GM23248 (cell line): ENCODE measurements around the gene OLFML2B. TPM values are rescaled to one million over a fixed set of nuclear protein-coding genes. Genes with fewer than 3 reads are reported as not detected.

Experiments used
- DNase-seq: peaks from one replicate; pipeline ENCODE4 v3.0.0-alpha.2; 2015
- H2AFZ ChIP-seq: fragments of 200-600 bp; sonication (generic); 2 replicates; pipeline ENCODE4 v1.6.1; 2016; ENCODE audit warnings: antibody characterized with exemption
- H3F3A ChIP-seq: fragments of 200-600 bp; sonication (generic); 2 replicates; pipeline ENCODE4 v1.6.1; 2016; ENCODE audit warnings: mild to moderate bottlenecking, antibody characterized with exemption, mixed run types; ENCODE audit not compliant: insufficient read depth
- H3K27ac ChIP-seq: fragments of 200-600 bp; sonication (generic); 2 replicates; pipeline ENCODE4 v1.5.1; 2016; ENCODE audit warnings: mild to moderate bottlenecking
- H3K27me3 ChIP-seq: fragments of 200-600 bp; sonication (generic); replicated peaks from 2 replicates; pipeline ENCODE4 v1.6.1; 2016; ENCODE audit warnings: mild to moderate bottlenecking; ENCODE audit not compliant: insufficient read depth
- H3K36me3 ChIP-seq: fragments of 200-600 bp; sonication (generic); 2 replicates; pipeline ENCODE4 v1.6.1; 2016; ENCODE audit warnings: low read depth, mild to moderate bottlenecking
- H3K4me1 ChIP-seq: fragments of 200-600 bp; sonication (generic); 2 replicates; pipeline ENCODE4 v1.6.1; 2016; ENCODE audit warnings: mild to moderate bottlenecking; ENCODE audit not compliant: insufficient read depth
- H3K4me2 ChIP-seq: fragments of 200-600 bp; sonication (generic); one replicate; pipeline ENCODE4 v1.6.1; 2016; ENCODE audit warnings: mild to moderate bottlenecking; ENCODE audit not compliant: unreplicated experiment
- H3K4me3 ChIP-seq: fragments of 200-600 bp; sonication (generic); 2 replicates; pipeline ENCODE4 v1.5.1; 2016; ENCODE audit warnings: mild to moderate bottlenecking
- H3K79me2 ChIP-seq: fragments of 200-600 bp; sonication (generic); 2 replicates; pipeline ENCODE4 v1.6.1; 2016; ENCODE audit warnings: mild to moderate bottlenecking; ENCODE audit not compliant: insufficient read depth
- H3K9ac ChIP-seq: fragments of 200-600 bp; sonication (generic); 2 replicates; pipeline ENCODE4 v1.6.1; 2016; ENCODE audit warnings: mild to moderate bottlenecking
- H3K9me2 ChIP-seq: fragments of 200-600 bp; sonication (generic); 2 replicates; pipeline ENCODE4 v1.6.1; 2016; ENCODE audit warnings: mixed run types, mild to moderate bottlenecking, moderate library complexity; ENCODE audit not compliant: insufficient read depth
- H3K9me3 ChIP-seq: fragments of 200-600 bp; sonication (generic); one replicate; pipeline ENCODE4 v1.6.1; 2017; ENCODE audit warnings: low read depth
- H4K20me1 ChIP-seq: fragments of 200-600 bp; sonication (generic); 2 replicates; pipeline ENCODE4 v1.6.0; 2016; ENCODE audit not compliant: insufficient read depth
- EZH2 ChIP-seq: fragments of 200-600 bp; sonication (generic); IDR thresholded peaks from 2 replicates; pipeline ENCODE4 v1.6.1; 2018; ENCODE audit warnings: antibody characterized with exemption, mild to moderate bottlenecking; ENCODE audit not compliant: insufficient read depth, poor library complexity, severe bottlenecking
- EZH2phosphoT487 ChIP-seq: fragments of 200-600 bp; sonication (generic); IDR thresholded peaks from 2 replicates; pipeline ENCODE4 v1.6.1; 2018; ENCODE audit warnings: antibody characterized with exemption, moderate library complexity, mild to moderate bottlenecking, low read depth; ENCODE audit not compliant: insufficient read depth
- WGBS, 2 experiments: methylation state at CpG; one replicate each; pipeline ENCODE4 v1.1.6; 2015 to 2017; ENCODE audit warnings: low lambda C conversion rate in 2 of 2, low coverage in 1 of 2; ENCODE audit errors: missing lambda C conversion rate in 2 of 2; 5-methylcytosine and 5-hydroxymethylcytosine counted together
- in situ Hi-C: fragments of 300-500 bp; cut with MboI; formaldehyde crosslinking; loops from 2 replicates; pipeline ENCODE4 v1.15.0; 2020
- polyA plus RNA-seq: library from polyadenylated mRNA; unstranded; fragments of >200 nt; fragmentation: Nextera tagmentation; extraction: Ambion mirVana; gene quantifications from 2 replicates; pipeline ENCODE4 v1.2.1, GENCODE V29; 2016
- total RNA-seq: library from RNA; depleted of rRNA; stranded (reverse); fragments of >200 nt; shearing (Covaris generic); gene quantifications from 2 replicates; pipeline ENCODE4 v1.2.3, GENCODE V29; 2014

The OLFML2B gene
- total and polyA plus RNA-seq, 2 experiments from 2014 or later, result 0.98 to 1.1 TPM

DNA sequence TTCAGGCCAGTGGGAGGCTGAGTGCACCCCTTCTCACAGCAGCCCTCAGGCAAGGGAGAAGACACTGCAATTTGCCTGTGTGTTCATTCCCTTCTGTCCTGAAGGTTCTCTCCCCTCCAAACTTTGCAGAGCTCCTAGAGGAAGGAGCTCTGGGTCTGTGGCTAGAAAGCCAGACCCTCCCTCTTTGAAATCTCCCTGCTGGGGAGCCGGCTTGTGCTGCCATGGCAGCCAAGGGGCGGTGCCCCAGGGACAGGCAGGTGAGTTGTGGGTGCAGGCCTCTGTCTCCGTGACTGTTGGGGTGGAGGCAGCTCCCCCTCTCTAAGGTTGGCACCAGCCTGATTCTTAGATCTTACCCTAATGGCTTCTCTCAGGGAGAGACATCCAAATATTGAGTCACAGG, 53.0 kb downstream of the OLFML2B start:
- no peaks in the 10 kb centered on the region for H3F3A ChIP-seq
- no peak for TF ChIP-seq EZH2
- TF ChIP-seq EZH2phosphoT487, result no peak
- H3K79me2 ChIP-seq, result no peaks in the 10 kb centered on the region
- H3K9me3 ChIP-seq, result no peaks in the 10 kb centered on the region
- no peak overlapping the region for H2AFZ ChIP-seq
- in situ Hi-C loops, result no loop called here
- no peak overlapping the region for H3K4me3 ChIP-seq
- H3K27ac ChIP-seq, result no peak overlapping the region
- H3K9ac ChIP-seq, result no peak overlapping the region
- no peak for DNase-seq
- H3K36me3 ChIP-seq, result no peaks in the 10 kb centered on the region
- H4K20me1 ChIP-seq, result no peaks in the 10 kb centered on the region
- no peaks in the 10 kb centered on the region for H3K4me1 ChIP-seq
- H3K9me2 ChIP-seq, result no peaks in the 10 kb centered on the region
- 64 to 68% methylated on average over 3 of the region's 3 CpGs for WGBS, 2 experiments
- H3K4me2 ChIP-seq, result no peak overlapping the region
- peaks cover 15% of the 10 kb centered on the region for H3K27me3 ChIP-seq

DNA sequence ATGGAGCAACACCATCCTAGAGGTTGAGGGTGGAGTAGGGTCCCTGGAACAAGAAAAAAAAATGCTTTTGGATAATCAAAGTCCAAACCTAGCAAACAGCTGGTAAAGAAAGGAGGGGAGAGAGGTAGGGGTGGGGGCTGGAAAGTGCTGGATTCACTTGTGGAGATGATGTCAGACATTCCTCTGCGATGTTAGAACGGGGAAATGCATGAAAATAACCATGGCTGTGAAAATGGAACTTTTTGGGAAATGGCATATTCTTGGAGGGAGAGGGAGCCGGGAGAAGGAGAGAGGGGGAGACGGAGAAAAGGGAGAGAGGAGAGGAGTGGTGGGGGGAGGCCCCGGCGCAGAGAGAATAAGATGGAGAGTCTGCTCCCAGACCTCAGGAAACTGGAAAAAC, 53.6 kb downstream of the OLFML2B start:
- no peaks in the 10 kb centered on the region for H3K79me2 ChIP-seq
- no peaks in the 10 kb centered on the region for H4K20me1 ChIP-seq
- H3K36me3 ChIP-seq, result no peaks in the 10 kb centered on the region
- no peaks in the 10 kb centered on the region for H3K4me1 ChIP-seq
- 33 to 58% methylated on average over 4 to 6 of the region's 6 CpGs for WGBS, 2 experiments
- H3F3A ChIP-seq, result no peaks in the 10 kb centered on the region
- no peak overlapping the region for H3K4me3 ChIP-seq
- DNase-seq, result no peak
- in situ Hi-C loops, result no loop called here
- no peaks in the 10 kb centered on the region for H3K9me3 ChIP-seq
- H3K27me3 ChIP-seq, result peaks cover 10% of the 10 kb centered on the region
- H3K27ac ChIP-seq, result no peak overlapping the region
- H3K9me2 ChIP-seq, result no peaks in the 10 kb centered on the region
- no peak overlapping the region for H3K4me2 ChIP-seq
- no peak overlapping the region for H3K9ac ChIP-seq
- TF ChIP-seq EZH2 (no peak), EZH2phosphoT487 (no peak)
- no peak overlapping the region for H2AFZ ChIP-seq

DNA sequence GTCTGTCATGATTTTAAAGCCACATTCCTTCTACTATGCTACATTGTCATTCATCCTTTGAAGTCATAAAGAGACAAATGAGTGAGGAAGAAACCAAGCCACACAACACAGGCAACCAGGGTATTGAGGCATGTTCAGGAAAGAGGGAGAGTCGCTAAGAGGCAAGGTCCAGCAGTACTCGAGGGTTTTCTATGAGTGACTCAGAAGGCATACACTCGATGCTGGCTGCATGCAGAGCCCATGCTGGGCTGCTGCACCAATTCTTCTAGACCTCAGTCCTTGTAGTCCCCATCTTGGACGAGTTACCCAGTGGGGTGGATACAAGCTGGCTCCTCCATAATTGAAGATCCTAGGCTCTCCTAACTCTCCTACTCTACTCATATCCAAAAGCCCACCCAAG, 57.6 kb downstream of the OLFML2B start:
- H3K4me2 ChIP-seq, result no peak overlapping the region
- H3K79me2 ChIP-seq, result no peaks in the 10 kb centered on the region
- H3F3A ChIP-seq, result peaks cover 29% of the 10 kb centered on the region
- H3K27me3 ChIP-seq, result no peaks in the 10 kb centered on the region
- in situ Hi-C loops, result no loop called here
- peaks cover 17% of the 10 kb centered on the region for H3K4me1 ChIP-seq
- TF ChIP-seq EZH2, result no peak
- H3K36me3 ChIP-seq, result no peaks in the 10 kb centered on the region
- no peak overlapping the region for H2AFZ ChIP-seq
- H3K9me3 ChIP-seq, result no peaks in the 10 kb centered on the region
- H3K9me2 ChIP-seq, result no peaks in the 10 kb centered on the region
- H4K20me1 ChIP-seq, result no peaks in the 10 kb centered on the region
- 73 to 79% methylated on average over 4 of the region's 4 CpGs for WGBS, 2 experiments
- no peak for DNase-seq
- no peak overlapping the region for H3K9ac ChIP-seq
- H3K27ac ChIP-seq, result no peak overlapping the region
- H3K4me3 ChIP-seq, result no peak overlapping the region

DNA sequence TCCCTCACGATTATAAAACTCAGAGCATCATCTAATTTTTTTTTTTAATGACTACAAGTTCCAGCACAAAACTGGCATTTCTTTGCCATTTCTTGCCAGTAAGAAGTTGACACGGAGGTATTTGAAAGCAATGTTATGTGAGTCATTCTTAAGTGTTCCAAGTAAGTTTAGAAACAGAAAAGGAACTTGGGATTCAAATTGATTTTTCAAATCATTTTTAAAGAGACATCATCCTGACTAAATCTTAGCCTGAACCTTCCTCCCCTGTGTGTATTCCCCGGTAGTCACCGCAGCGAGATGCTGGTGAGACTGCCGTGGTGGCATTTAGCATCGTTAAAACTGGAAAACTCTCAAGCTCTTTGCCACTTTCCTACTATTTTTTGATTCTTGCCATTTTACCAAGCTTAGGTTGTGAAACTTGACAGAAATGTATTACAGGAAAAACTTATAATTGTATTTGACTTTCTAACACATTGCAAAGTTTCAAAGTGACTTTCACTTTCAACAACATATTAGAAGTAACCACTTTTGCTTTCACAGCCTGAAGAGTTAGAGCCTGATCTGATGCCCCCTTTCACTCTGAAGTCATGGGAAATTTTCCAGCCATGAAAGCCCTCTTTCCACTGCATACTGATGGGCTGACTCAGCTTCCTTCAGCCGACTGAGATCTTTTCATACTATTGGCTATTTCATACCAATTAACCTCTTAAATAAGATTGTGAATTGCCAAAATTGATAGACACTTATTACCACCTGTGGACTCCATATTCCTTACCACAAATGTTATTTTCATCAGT, 61.4 kb downstream of the OLFML2B start:
- peak; percentile 89 for DNase-seq
- H3F3A ChIP-seq, result peaks cover 33% of the 10 kb centered on the region
- H3K4me1 ChIP-seq, result peaks cover 27% of the 10 kb centered on the region
- H3K79me2 ChIP-seq, result no peaks in the 10 kb centered on the region
- no peaks in the 10 kb centered on the region for H3K9me2 ChIP-seq
- no peak for TF ChIP-seq EZH2
- TF ChIP-seq EZH2phosphoT487, result no peak
- WGBS, 2 experiments, result 1% methylated on average over 8 of the region's 8 CpGs
- H3K36me3 ChIP-seq, result no peaks in the 10 kb centered on the region
- in situ Hi-C loops, result no loop called here
- peak overlapping the region; percentile 86 for H3K9ac ChIP-seq
- peak overlapping the region; percentile 80 for H3K4me3 ChIP-seq
- no peaks in the 10 kb centered on the region for H3K27me3 ChIP-seq
- peak overlapping the region; percentile 56 for H2AFZ ChIP-seq
- no peaks in the 10 kb centered on the region for H4K20me1 ChIP-seq
- no peaks in the 10 kb centered on the region for H3K9me3 ChIP-seq
- peak overlapping the region; percentile 92 for H3K4me2 ChIP-seq
- H3K27ac ChIP-seq, result peak overlapping the region; percentile 96
